SH-SY5Y (cell line): Measurements from ENCODE around the gene ADARB2.

ENCODE experiments used
- GATA2 ChIP-seq: IDR thresholded peaks from 2 replicates; pipeline ENCODE4 v1.6.1; 2011; ENCODE audit warnings: mild to moderate bottlenecking, low read depth, low read length
- GATA3 ChIP-seq: IDR thresholded peaks from 2 replicates; pipeline ENCODE4 v1.6.1; 2011; ENCODE audit warnings: low read depth, mild to moderate bottlenecking, low read length, moderate library complexity

DNA sequence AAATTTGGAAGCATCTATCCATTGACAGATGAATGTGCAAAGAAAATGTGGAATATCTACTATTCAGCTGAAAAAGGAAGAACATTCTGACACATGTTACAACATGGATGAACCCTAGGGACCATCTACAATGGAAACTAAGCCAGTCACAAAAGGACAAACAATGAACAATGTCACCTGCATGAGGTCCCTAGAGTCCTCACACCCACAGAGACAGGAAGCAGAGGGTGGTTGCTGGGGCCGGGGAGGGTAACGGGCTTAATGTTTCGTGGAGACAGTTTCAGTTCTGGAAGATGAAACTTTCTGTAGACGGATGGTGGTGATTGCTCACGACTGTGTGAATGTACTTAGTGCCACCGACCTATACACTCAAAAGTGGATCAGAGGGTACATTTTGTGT, 282.9 kb downstream of the ADARB2 start:
- TF ChIP-seq GATA2, result no peak
- TF ChIP-seq GATA3, result no peak
